ENCODE results near the gene SPAG16. TPM values are rescaled to one million over a fixed set of nuclear protein-coding genes. Genes with fewer than 3 reads are reported as not detected.

The SPAG16 gene
- total RNA-seq, 4 donors from 2014 or later: 34.1 to 59.3 (median 46.8) TPM

- DNase-seq: no peak
- TF ChIP-seq CTCF (IDR thresholded peaks at IDR 0.05): no peak
- no peak for TF ChIP-seq POLR2A (IDR thresholded peaks at IDR 0.05)
- no peaks in the 10 kb centered on the region for H3K9me3 ChIP-seq
- H3K4me3 ChIP-seq (replicated peaks in 1 of 3): no peak overlapping the region
- no peaks in the 10 kb centered on the region for H3K4me1 ChIP-seq
- intact Hi-C loops (cut with DNase I): no loop called here
- no peaks in the 10 kb centered on the region for H3K27me3 ChIP-seq
- H3K27ac ChIP-seq: no peak overlapping the region
- 53 to 56% methylated on average over 3 of the region's 3 CpGs for whole genome bisulfite sequencing, 2 donors
- no peaks in the 10 kb centered on the region for H3K36me3 ChIP-seq
Observed at GRCh38 chr2:214286011-214286410, 1001.7 kb downstream of the SPAG16 start.

- H3K9me3 ChIP-seq: no peaks in the 10 kb centered on the region
- no peaks in the 10 kb centered on the region for H3K4me1 ChIP-seq
- TF ChIP-seq POLR2A (IDR thresholded peaks at IDR 0.05) (no peak), CTCF (IDR thresholded peaks at IDR 0.05) (no peak)
- DNase-seq: no peak
- intact Hi-C loops (cut with DNase I): no loop called here
- no peaks in the 10 kb centered on the region for H3K36me3 ChIP-seq
- H3K4me3 ChIP-seq (replicated peaks in 1 of 3): no peak overlapping the region
- no peak overlapping the region for H3K27ac ChIP-seq
- no peaks in the 10 kb centered on the region for H3K27me3 ChIP-seq
Observed at GRCh38 chr2:214293593-214293992, 1009.3 kb downstream of the SPAG16 start.

GRCh38 chr2:214294426-214294825, 1010.2 kb downstream of the SPAG16 start:
- intact Hi-C loops (cut with DNase I): no loop called here

GRCh38 chr2:214297423-214297822, 1013.2 kb downstream of the SPAG16 start:
- H3K36me3 ChIP-seq: no peaks in the 10 kb centered on the region
- 73% methylated on average over 2 of the region's 2 CpGs for WGBS, 2 donors
- H3K27me3 ChIP-seq: no peaks in the 10 kb centered on the region
- H3K27ac ChIP-seq: no peak overlapping the region
- intact Hi-C loops (cut with DNase I): no loop called here
- H3K9me3 ChIP-seq: no peaks in the 10 kb centered on the region
- H3K4me3 ChIP-seq (replicated peaks in 1 of 3): no peak overlapping the region
- H3K4me1 ChIP-seq: no peaks in the 10 kb centered on the region
- DNase-seq: no peak
- TF ChIP-seq CTCF (IDR thresholded peaks at IDR 0.05): no peak
- TF ChIP-seq POLR2A (IDR thresholded peaks at IDR 0.05): no peak

More at GRCh38 chr2:214294426-214294825, 1010.2 kb downstream of the SPAG16 start:
- no peaks in the 10 kb centered on the region for H3K4me1 ChIP-seq
- H3K9me3 ChIP-seq: no peaks in the 10 kb centered on the region
- no peak overlapping the region for H3K4me3 ChIP-seq (replicated peaks in 1 of 3)
- H3K27ac ChIP-seq: no peak overlapping the region
- H3K36me3 ChIP-seq: no peaks in the 10 kb centered on the region
- TF ChIP-seq POLR2A (IDR thresholded peaks at IDR 0.05): no peak
- no peak for TF ChIP-seq CTCF (IDR thresholded peaks at IDR 0.05)
- H3K27me3 ChIP-seq: no peaks in the 10 kb centered on the region
- DNase-seq: no peak

- TF ChIP-seq CTCF (IDR thresholded peaks at IDR 0.05) (no peak), POLR2A (IDR thresholded peaks at IDR 0.05) (no peak)
- intact Hi-C loops (cut with DNase I): no loop called here
- no peaks in the 10 kb centered on the region for H3K27me3 ChIP-seq
- no peak overlapping the region for H3K4me3 ChIP-seq (replicated peaks in 1 of 3)
- no peak overlapping the region for H3K27ac ChIP-seq
- H3K4me1 ChIP-seq: no peaks in the 10 kb centered on the region
- DNase-seq: no peak
- no peaks in the 10 kb centered on the region for H3K9me3 ChIP-seq
- H3K36me3 ChIP-seq: no peaks in the 10 kb centered on the region
Observed at GRCh38 chr2:214310319-214310718, 1026.1 kb downstream of the SPAG16 start.
